Measurements from ENCODE around the gene F8.
"Not testable (repeated sequence)": the region's sequence is repeated elsewhere in the genome, so short reads cannot be mapped to it uniquely, and the experiment has no call there.

Gene F8

DNA sequence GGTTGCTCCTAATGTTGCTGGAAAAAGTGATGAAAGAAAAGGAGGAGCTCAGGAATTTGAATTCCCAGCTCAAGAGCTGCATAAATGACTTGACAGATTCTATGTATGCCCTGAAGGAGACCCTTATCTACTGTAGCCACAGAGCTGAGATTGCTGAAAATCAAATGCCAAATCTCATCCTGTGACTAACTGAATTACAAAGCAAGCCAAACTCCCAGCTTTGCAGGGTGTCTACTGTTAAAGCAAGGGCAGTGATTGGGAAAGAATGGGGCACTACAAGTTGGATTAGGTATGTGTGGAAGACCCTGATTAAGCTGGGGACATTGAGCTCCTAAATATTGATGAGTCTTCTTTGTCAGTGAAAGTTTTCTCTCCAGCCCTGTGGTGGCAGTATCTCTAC lies 167.3 kb downstream of the F8 start:
- DNase-seq, result no peak

DNA sequence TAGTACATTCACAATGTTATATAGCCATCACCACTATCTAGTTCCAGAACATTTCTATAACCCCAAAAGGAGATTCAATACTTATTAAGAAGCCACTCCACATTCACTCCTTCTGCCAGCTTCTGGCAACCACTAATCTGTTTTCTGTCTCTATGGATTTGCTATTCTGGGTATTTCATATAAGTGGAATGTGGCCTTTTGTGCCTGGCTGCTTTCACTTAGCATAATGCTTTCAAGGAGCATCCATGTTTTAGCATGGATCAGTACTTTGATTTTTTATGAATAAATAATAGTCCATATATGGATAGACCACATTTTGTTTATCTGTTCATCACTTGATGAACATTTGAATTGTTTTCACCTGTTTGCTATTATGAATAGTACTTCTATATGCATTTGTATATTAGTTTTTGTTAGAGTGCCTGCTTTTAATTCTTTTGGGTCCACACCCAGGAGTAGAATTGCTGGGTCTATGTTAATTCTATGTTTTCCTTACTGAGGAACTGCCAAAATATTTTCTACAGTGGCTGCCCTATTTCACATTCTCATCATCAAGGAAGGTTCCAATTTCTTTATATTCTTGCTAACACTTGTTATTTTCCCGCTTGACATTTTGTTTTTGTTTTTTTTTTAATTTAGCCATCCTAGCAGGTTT lies 171.4 kb downstream of the F8 start:
- DNase-seq, result no peak

DNA sequence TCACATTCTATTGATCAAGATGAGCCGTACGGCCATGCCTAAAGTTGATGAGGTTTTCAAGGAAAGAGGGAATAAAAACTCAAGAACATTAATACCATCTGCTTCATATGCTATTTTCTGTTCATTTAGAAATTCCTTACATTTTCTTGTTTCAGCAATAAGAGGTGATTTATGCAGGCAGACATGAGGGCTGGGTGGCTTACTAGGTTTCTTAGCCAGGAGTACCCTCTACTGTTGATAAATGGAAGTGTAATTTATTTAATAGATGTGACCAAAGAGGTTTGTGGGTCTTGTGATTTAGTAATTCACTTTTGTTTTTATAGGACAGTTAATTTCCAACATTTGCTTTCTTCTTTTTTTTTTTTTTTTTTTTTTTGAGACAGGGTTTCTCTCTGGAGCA lies 181.7 kb downstream of the F8 start:
- no peak for DNase-seq

DNA sequence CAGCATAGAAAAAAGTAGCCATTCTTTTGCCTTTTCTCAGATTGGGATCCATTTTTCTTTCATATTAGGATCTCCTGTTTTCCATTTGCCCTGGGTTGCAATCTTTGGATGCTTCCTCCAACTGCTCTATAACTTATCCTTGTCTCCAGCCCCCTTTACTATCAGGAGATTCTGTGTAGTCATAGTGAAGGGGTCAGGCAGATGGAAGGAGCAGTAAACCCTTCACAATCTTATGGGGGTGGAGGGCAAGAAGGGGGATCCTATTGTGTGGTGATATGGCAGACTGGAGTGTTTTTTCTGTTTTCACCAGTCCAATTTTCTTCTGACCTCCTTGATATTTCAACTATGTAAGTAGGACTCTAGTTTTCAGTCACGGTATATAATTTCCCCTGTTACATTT lies 186.4 kb downstream of the F8 start:
- no peak for DNase-seq

DNA sequence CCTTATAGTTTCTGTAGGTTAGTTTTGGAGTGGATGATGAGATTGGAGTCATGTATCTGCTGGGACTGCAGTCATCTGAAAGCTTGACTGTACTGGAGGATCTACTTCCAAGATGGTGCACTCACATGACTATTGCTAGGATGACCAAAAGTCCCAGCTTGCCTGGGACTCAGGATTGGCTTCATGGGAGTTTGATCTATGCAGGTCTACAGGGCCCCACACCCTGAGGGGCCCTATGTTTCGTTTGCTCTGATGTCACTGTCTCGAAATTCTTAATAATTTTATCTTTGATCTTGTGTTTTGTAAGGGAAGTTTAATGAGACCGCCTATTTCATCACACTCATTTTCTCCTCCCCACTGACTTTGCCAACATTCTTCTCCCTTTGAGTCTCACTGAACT lies 188.0 kb downstream of the F8 start, which contains the start of gene SMIM9:
Gene SMIM9, minus strand, starts transcription at position 101 of the 400 bp plus-strand sequence. CDS start 3,806 bp downstream, outside the sequence.
- no peak for DNase-seq

DNA sequence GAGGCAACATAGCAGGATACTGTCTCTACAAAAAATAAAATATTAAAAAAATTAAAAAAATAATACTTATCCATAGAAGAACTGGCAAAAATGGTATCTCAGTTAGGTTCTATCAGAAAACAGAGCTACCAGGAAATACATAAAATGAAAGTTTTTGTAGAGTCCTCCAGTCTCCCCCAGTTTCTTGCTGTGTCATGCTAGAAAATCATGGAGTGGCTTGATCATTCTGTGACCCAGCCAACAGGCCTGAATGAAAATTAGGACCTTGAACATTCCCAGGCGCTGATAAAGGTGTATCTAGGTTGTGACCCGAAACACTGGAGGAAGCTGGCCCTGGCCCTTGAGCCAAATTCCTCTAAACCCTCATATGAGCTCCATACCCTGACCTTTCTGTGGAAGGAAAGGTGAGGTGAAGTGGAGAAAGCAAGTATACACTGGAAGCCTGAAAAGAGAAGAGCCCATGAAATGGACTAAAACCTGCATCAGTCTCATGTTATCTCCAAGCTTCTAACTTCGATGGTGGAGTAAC lies 188.7 kb downstream of the F8 start:
- no peak for DNase-seq

DNA sequence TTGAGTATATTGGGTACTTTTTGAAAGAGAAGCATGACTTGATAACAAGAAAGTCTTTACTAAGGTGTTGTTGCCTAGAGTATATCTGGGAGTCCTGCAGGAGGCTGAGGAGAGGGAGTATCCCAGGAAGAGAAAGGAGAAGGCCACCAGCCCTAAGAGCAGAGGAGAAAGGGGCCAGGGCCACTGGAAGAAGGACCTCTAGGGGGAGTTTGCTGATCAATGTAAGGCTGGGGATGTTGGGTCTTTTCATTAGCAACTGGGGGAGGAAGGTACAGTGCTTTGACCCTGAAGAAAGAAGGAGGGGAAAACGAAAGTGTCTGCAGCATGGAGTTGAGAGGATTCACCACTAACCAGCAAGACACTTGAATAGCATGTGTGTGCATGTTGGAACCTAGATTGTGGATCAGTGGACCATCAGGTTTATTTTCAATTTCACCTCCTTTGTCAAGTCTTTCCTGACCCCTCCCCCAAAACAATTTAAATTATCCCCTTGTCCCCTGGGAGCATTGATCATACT lies 192.5 kb downstream of the F8 start:
- no peak for DNase-seq

DNA sequence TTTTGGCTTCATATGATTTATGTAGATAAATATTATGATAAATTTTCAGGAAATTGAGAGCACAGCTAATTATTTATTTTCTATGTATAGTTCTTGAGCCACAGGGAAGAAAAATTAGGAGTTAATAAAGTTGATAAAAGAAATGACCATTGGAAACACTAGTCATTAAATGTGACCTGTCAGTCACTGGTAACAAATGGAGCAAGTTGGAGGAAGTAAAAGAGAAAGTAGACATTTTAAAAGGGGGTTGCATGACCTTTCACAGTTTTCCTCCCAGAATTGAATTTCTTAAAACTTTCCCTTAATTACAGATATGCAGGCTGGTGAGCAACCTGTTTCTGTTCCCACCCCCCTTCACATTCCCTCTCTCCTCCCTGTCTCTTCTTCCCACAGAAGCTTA lies 193.4 kb downstream of the F8 start:
- DNase-seq, result no peak

DNA sequence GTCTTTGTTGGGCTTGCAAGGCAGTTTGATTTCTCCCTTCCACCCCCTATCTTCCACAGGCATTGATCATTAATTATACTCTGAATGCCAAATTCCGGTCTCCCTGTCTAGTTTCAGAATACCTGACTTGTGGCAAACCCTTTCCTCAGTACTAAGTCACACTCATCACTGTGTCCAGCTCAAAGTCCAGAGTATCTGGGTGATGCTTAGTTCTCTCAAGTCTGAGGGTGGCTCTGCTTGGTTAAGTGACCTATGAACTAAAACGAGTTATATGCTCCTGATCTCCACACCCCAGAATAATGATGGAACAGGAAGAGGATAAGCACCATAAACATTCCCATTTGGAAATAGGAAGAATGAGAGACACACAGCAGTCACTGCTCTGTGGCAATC lies 194.5 kb downstream of the F8 start:
- DNase-seq, result no peak

DNA sequence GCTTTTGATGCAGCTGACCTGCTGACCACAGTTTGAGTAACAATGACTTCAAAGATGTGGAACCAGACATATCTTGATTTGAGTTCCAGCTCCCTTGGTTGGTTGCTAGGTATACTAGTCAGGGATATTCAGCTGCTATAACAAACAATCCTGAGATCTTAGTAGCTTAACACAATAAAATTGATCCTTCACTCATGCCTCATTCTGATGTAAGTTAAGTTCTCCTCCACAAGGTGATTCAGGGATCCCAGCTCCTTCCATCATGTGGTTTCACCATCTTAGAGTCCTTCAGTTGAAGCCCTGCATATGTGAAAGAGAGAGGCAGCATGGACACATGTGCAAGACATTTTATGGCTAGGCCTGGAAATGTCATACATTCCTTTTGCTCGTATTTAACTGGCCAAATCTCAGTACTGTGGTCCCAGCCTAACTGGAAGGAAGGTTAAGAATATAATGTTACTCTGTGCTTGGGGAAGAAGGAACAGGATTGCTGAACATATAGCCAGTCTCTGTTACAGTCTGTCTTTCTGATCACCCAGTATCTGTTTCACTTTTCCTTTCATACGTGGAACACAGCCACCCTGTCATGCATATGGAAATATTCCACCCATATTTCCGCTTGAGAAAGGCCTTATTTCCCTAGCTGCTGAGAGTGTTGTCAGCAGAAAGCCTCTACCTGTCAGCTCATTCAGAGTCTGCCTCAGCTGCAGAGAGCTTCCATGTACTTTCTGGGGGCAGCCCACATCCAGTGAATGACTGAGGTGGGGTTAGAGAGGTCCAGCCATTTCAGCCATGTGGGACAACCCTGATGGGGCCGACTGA lies 195.1 kb downstream of the F8 start:
- no peak for DNase-seq

DNA sequence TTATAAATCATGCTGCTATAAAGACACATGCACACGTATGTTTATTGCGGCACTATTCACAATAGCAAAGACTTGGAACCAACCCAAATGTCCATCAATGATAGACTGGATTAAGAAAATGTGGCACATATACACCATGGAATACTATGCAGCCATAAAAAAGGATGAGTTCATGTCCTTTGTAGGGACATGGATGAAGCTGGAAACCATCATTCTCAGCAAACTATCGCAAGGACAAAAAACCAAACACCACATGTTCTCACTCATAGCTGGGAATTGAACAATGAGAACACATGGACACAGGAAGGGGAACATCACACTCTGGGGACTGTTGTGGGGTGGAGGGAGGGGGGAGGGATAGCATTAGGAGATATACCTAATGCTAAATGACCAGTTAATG lies 196.9 kb downstream of the F8 start:
- DNase-seq, result not testable (repeated sequence)

DNA sequence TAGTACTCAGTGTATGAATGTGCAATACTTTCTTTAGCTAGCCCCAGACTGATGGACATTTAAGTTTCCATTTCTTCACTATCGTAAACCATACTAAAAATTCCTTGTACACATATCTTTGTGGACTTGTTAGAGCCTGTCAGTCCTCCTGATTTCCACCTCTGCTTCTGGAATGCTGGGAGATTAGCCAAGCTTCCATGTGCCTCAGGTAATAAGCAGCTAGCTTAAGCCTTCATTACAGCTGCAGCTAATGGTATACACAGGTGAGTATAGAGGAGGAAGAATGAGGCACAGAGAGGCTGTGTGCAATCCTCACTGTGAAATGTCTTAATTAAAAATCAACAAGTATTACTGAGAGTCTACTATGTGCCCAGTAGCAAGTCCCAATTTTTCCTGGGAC lies 197.9 kb downstream of the F8 start:
- DNase-seq, result no peak

DNA sequence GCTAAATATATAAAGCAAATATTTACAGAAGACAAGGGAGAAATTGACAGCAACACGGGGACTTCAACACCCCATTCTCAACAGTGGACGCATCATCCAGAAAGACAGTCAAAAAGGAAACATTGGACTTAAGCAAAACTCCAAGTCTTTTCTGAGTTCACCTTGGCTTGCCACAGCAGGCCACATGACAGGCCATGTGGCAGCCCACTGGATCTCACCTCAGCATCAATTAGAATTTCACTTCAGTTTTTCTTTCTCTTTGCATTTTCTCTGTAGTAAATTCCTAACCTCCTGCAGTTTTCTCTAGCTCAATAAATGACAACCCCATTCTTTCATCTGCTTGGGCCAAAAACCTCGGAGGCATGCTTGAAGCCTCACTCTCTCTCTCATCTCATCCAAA lies 200.5 kb downstream of the F8 start:
- no peak for DNase-seq

DNA sequence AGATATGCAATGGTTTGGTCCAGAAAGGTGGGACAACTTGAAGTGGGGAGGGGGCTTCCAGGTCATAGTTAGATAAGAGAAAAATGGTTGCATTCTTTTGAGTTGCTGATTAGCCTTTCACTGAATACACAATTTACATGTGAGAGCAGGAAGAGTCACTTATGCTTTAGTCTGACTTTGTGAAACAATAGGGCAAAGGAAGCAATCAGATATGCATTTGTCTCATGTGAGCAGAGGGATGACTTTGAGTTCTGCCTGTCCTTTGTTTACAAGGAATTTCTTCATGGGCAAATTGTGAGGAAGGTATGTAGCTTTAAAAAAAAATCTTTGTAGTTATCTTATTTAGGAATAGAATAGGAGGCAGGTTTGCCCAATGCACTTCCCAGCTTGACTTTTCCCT lies 201.0 kb downstream of the F8 start:
- DNase-seq, result no peak

DNA sequence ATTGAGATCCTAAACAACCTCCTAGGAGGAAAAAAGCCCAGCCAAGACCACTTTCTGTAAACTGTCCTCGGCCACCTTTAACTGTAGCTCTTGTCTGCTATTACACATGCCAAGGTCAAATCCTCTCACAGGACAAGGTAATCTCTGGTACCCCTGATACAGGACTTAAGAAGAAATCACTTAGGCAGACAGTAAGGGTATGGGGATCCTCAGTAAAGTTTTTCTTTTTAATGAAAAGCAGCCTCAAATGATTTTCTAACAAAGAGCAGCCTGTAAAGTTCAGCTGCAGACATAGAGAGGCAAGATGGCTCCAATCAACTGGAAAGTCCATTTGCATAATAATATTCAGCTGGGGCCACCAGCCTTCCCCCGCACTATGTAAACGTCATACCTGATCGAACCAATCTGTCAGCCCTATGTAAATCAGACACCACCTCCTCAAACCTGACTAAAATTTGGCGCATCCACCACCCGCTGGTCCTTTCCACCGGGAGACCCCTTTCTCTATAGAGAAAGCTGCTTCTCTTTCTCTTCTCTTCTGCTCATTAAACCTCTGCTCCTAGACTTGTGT lies 202.7 kb downstream of the F8 start:
- DNase-seq, result no peak

DNA sequence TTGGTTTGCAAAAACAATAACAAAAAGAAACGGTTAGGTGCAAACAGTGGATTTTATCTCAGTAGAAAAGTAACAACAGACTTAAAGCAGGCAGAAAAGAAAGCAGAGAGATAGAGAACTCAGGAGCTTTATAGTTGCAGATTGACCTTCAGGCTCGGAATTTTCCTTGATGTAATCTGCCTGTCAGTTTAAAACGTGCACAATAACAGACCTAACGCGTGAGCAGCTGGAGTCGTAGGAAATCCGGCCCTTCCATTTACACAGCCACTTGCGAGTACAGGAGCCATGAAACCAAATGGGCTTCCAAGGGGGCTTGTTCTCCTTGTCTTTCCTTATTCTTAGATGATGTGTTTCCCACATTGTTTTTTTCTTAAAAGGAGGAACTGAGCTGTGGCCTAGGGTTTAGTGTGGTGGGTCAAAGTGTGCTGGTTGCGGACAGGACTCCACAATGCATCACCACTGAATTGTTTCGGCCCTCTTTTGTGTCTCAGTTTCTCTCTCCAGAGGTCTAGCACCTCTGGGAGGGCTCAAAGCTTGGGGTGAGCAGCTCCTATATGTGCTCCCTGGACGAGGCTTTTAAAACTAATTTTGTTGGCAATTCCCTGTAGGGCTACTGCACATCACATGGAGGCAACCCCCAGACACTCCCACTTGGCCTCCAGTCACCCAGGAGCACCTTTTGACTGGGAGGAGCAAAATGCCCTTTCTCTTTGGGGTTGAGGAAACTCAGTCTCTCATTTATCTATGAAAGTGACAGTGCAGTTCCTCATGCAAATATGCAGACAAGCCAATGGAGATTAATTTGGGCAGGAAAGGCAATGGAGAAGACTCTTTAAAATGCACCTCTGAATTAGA lies 203.4 kb downstream of the F8 start:
- no peak for DNase-seq

DNA sequence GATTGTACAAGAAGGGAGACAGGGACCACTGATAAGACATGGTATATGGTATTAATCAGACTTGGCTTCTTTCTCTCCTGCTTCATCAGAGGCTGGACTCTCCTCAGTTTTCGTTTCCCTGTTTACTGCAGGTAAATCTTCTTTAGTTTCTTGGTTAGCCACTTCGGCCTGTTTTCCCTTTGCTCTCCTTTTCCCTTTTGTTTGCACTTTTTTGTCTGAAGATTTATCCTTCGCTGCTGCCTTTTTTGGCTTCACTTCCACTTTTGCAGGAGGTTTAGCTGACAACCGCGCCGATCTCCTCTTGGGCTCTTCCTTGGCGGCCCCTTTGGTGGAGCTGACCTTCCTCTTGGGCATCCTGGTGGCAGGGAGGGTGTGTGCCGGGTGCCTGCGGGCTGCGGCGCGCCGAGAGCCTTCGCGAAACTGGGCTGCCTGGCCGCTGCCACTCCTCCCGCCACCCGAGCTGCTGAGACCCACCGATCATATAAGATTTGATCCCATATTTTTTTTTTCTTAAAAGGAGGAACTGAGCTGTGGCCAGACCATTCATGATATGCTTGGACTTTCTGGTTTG lies 205.4 kb downstream of the F8 start:
- not testable (repeated sequence) for DNase-seq

DNA sequence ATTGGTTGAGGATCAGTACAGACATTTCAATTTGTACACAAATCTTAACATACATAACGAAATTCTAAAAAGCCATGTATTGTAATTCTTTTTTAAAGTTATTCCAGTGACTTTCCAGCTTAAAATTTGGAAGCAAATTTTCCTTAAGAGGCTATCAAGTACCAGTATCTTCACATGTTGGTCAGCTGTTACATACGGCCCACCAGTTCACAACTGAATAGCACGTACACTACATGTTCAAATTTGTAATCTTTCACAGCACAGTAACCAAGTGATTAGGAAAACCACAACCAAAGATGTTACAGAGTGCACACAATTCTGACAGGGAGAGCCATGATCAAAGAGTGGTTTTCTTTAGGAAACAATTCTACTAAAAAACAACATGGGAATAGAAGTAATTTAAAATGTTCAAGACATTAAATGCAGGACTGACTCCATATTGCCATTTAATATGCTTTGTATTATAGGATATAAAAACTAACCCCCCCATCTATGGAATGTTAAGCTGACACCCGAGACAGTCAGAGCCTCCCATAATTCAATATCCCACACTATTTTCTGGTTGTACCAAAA lies 206.1 kb downstream of the F8 start:
- DNase-seq, result not testable (repeated sequence)

DNA sequence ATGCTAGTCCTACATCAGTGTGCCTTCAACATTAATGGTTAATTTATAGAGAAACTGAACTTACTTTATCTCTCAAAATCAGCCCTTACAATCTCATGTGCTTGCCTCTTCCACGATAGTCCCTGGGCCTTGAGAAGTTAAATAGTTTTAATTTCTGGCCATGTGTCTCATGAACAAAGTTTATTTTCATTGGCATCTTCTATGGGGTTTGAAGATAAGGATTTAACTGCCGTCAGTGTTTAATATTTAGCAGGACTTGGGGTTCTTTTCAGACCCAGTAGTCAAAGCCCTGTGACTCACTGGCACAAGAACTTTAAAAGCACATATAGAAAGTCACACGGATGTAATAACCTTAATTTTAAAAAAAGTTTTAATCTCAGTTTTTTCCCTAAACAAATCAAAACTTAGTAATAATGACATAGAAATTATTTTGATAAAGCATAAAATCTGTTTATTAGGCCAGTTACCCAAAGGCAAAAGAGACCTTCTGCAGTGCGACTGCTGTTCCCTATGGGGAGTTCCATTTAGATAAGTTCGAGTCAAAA lies 207.2 kb downstream of the F8 start:
- no peak for DNase-seq

DNA sequence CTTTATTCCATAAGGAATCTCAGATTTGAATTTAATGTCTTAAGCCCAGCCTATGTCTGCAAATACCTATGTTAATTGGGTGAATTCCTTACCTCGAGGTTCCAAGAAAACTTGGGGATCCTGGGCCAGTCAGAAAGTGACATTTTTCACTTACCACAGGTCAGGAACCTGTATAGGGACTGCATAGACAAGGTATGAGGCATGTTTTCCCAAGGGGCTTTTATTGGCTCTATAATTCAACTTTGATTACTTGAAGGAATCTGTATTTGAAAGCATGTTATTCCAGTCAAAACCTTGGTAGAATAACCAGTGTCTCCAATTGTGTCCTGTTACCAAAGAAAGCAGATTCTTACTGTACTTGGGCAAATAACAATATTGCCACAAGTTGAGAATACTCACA lies 208.7 kb downstream of the F8 start:
- no peak for DNase-seq

DNA sequence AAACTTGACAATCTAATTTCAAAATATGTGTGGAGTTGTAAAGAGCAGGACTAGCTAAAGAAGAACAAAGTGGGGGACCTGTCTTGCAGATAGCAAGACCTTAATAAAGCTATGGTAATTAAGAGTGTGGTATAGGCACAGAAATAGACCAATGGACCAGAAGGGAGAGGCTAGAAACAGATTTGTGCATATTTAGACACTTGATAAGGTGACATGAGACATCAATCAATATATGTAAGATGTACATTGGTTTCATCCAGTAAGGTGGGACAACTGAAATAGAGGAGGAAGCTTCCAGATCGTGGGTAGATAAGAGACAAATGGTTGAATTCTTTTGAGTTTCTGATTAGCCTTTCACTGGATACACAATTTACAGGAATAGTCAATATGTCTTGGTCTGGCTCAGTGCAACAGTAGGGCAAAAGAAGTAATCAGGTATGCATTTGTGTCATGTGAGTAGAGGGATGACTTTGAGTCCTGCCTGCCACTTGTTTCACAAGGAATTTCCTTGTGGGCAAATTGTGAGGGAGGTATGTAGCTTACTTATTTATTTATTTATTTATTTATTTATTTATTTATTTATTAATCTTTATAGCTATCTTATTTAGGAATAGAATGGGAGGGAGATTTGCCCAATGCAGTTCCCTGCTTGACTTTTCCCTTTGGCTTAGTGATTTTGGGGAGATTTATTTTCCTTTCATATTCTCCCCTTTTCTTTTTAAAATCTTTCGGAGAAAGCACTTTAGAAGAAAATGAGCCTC lies 210.0 kb downstream of the F8 start:
- DNase-seq, result no peak
